Measurements from ENCODE around the gene CIBAR2. TPM values are rescaled to one million over a fixed set of nuclear protein-coding genes. Genes with fewer than 3 reads are reported as not detected.

The CIBAR2 gene
- total and polyA plus RNA-seq, 9 of the 15 experiments (the other 6 are each of a cell fraction or from before 2014, with no cell fraction given), result not detected

DNA sequence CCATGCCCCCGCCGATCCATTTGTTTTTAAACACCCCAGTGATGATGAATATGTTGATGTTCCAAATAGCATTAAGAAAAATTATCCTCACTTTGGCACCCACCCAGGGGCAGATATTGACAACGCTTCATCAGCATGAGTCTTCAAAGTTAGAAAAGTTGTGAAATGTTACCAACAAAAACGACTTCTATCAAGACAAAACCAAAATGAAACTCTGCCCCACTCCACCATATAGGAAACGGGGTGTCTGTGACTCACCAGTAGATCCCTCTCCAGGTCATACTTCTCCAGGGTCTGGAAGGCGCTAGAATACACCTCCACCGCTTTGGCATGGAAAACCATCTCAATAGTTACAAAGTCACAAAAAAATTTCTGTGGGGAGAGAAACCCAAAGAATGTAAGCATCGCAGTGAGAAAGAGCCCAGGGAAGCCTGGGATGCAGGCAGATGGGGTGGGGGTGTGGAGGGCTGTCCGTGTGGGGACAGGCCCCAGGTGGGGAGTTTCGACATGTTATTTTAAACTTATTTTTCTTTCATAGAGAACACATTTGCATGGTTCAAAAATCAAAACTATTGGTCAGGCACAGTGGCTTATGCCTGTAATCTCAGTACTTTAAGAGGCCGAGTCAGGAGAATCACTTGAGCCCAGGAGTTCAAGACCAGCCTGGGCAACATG is 10.2 kb downstream of the CIBAR2 start:
- 26% methylated on average over 11 of the region's 11 CpGs for WGBS (ENCODE audit: insufficient coverage, low coverage, missing lambda C conversion rate)
- Histone ChIP-seq H3K4me3 (no peak overlapping the region), H3K79me2 (ENCODE audit: control insufficient read depth, insufficient read depth, low read length) (no peaks in the 10 kb centered on the region), H2AFZ (ENCODE audit: low read depth, low read length) (no peak overlapping the region), H3K9me3 (replicated peaks; ENCODE audit: control insufficient read depth, insufficient read depth, low read depth, low read length) (no peaks in the 10 kb centered on the region), H3K4me2 (ENCODE audit: insufficient read depth, low read length) (no peak overlapping the region), H3K27ac (ENCODE audit: extremely low read depth, low read depth, low read length) (no peak overlapping the region), H3K27me3 (ENCODE audit: control insufficient read depth in 2 of 2, insufficient read depth in 2 of 2, low read length in 2 of 2) (peaks cover 34 to 41% of the 10 kb centered on the region in 2 experiments), H3K4me1 (replicated peaks in 1 of 2; ENCODE audit: control insufficient read depth in 2 of 2, insufficient read depth in 2 of 2, low read length in 2 of 2) (peaks cover 0 to 4% of the 10 kb centered on the region in 2 experiments; a peak in 2 of 5 replicates), H3K9ac (ENCODE audit: insufficient read depth in 1 of 2, low read depth in 2 of 2, low read length in 2 of 2) (no peak overlapping the region), H3K9me1 (ENCODE audit: control insufficient read depth, insufficient read depth, low read length) (no peaks in the 10 kb centered on the region), H3K36me3 (ENCODE audit: control insufficient read depth, insufficient read depth, low read length) (no peaks in the 10 kb centered on the region), H4K20me1 (replicated peaks; ENCODE audit: control insufficient read depth, insufficient read depth, low read length) (peaks cover 7% of the 10 kb centered on the region; the same call in 1 of the 2 replicates)
- ChIA-PET CTCF (ENCODE audit: low intra/inter-chr PET ratio) (no interaction called here), POLR2A (interaction anchor here (0.6 to 1.6 kb wide), 3 partner anchors 11 to 637 kb away, joined by 3 to 4 read pairs (median 3); partner anchors contain the start of gene ZDHHC7)
- in situ Hi-C loops (cut with MboI), result loop anchor here (5.0 to 25.0 kb wide), 2 partner anchors 335 to 910 kb away; no protein-coding TSS in a partner anchor
- DNase-seq (ENCODE audit: extremely low read depth in 1 of 4, low spot score in 3 of 4) (no peak), FAIRE-seq (no peak), ATAC-seq (no peak)
- intact Hi-C loops (cut with micrococcal nuclease), result no loop called here
- BruUV-seq (replicated peaks), result no TSS peak
- TF ChIP-seq TSC22D4 (tag; IDR thresholded peaks at IDR 0.05) (no peak), MAFG (tag; conservative IDR thresholded peaks at IDR 0.05) (peak; percentile 35)

DNA sequence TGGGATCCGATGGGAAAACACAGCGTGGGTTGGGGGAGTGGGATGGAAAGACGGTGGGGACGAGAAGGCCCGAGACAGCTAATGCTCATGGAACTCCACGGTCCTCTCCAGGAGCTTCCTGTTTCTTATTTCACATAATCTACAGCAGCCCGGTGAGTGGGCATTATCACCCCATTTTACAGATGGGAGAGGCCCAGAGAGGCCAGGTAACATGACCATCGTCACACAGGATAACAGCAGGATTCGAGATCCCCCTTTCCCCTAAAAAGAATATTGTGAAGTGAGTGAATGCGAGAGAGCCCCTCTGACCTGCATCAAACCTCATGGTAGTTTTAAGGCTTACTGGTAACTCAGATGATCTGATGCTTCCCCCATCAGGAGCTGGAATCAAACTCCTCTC is 12.0 kb downstream of the CIBAR2 start:
- DNase-seq (ENCODE audit: extremely low read depth in 1 of 4, low spot score in 3 of 4) (no peak), FAIRE-seq (no peak), ATAC-seq (no peak)
- Histone ChIP-seq H3K9me3 (replicated peaks; ENCODE audit: control insufficient read depth, insufficient read depth, low read depth, low read length) (no peaks in the 10 kb centered on the region), H2AFZ (ENCODE audit: low read depth, low read length) (no peak overlapping the region), H4K20me1 (replicated peaks; ENCODE audit: control insufficient read depth, insufficient read depth, low read length) (0 out of 2 replicates have a peak, but pooled peaks cover 7% of the 10 kb centered on the region), H3K9ac (ENCODE audit: insufficient read depth in 1 of 2, low read depth in 2 of 2, low read length in 2 of 2) (no peak overlapping the region), H3K4me1 (replicated peaks in 1 of 2; ENCODE audit: control insufficient read depth in 2 of 2, insufficient read depth in 2 of 2, low read length in 2 of 2) (peaks cover 0 to 4% of the 10 kb centered on the region in 2 experiments; a peak in 2 of 5 replicates), H3K36me3 (ENCODE audit: control insufficient read depth, insufficient read depth, low read length) (no peaks in the 10 kb centered on the region), H3K4me3 (no peak overlapping the region), H3K79me2 (ENCODE audit: control insufficient read depth, insufficient read depth, low read length) (no peaks in the 10 kb centered on the region), H3K27ac (ENCODE audit: extremely low read depth, low read depth, low read length) (no peak overlapping the region), H3K27me3 (ENCODE audit: control insufficient read depth in 2 of 2, insufficient read depth in 2 of 2, low read length in 2 of 2) (peaks cover 40 to 41% of the 10 kb centered on the region in 2 experiments), H3K4me2 (ENCODE audit: insufficient read depth, low read length) (no peak overlapping the region), H3K9me1 (ENCODE audit: control insufficient read depth, insufficient read depth, low read length) (no peaks in the 10 kb centered on the region)
- TF ChIP-seq TEAD2 (tag; IDR thresholded peaks at IDR 0.05) (no peak), ZFP36 (IDR thresholded peaks at IDR 0.05; ENCODE audit: low read depth, low read length, partially characterized antibody) (peak; percentile 64), KDM1A (IDR thresholded peaks at IDR 0.05) (0 out of 4 replicates have a peak, but pooled peaks of 1 of the 2 experiments have one; percentile 21), POLR2H (tag; IDR thresholded peaks at IDR 0.05; ENCODE audit: low read depth) (no peak), RBM25 (IDR thresholded peaks at IDR 0.05; ENCODE audit: low read depth, low read length, severe bottlenecking) (peak; percentile 69)
- POLR2A ChIA-PET, result interaction anchor here (1.1 to 1.6 kb wide), 2 partner anchors 9 to 89 kb away, joined by 3 to 4 read pairs; partner anchors contain the start of gene ZDHHC7
- intact Hi-C loops (cut with micrococcal nuclease) (no loop called here), in situ Hi-C loops (cut with MboI) (loop anchor here (5.0 to 25.0 kb wide), 2 partner anchors 337 to 912 kb away; no protein-coding TSS in a partner anchor)
- CTCF ChIA-PET (ENCODE audit: low intra/inter-chr PET ratio), result no interaction called here
- BruUV-seq (replicated peaks), result no TSS peak
- 29% methylated on average over 10 of the region's 10 CpGs for WGBS (ENCODE audit: insufficient coverage, low coverage, missing lambda C conversion rate)

All from K562 (cell line).